Mucosa of rectum (tissue), 2 donors: ENCODE data around the gene EFHC2.
A peak's percentile ranks its signal among the peaks of the same experiment; 100 is the strongest.

ENCODE experiments used
- H3K27ac ChIP-seq, 2 donors: one replicate each; pipeline ENCODE4 v1.7.0; 2013; ENCODE audit warnings: inconsistent platforms in 2 of 2, low read depth in 2 of 2, low read length in 2 of 2
- H3K27me3 ChIP-seq, 2 donors: one replicate each; pipeline ENCODE4 v1.7.0; 2013; ENCODE audit warnings: low read length in 2 of 2; ENCODE audit not compliant: control insufficient read depth in 2 of 2, insufficient read depth in 2 of 2
- H3K36me3 ChIP-seq, 2 donors: one replicate each; pipeline ENCODE4 v1.7.0; 2013; ENCODE audit warnings: low read length in 2 of 2; ENCODE audit not compliant: control insufficient read depth in 2 of 2, insufficient read depth in 2 of 2
- H3K4me1 ChIP-seq, 2 donors: one replicate each; pipeline ENCODE4 v1.7.0; 2013; ENCODE audit warnings: low read length in 2 of 2, mild to moderate bottlenecking in 1 of 2; ENCODE audit not compliant: control insufficient read depth in 2 of 2, insufficient read depth in 2 of 2
- H3K4me3 ChIP-seq, 2 donors: one replicate each; pipeline ENCODE4 v1.7.0; 2013; ENCODE audit warnings: low read length in 2 of 2
- H3K9ac ChIP-seq, 2 donors: one replicate each; pipeline ENCODE4 v1.7.0; 2013; ENCODE audit warnings: low read length in 2 of 2, low read depth in 1 of 2, mild to moderate bottlenecking in 1 of 2
- H3K9me3 ChIP-seq, 2 donors: one replicate each; pipeline ENCODE4 v1.7.0; 2013; ENCODE audit warnings: low read length in 2 of 2; ENCODE audit not compliant: control insufficient read depth in 2 of 2
- donor health status: healthy.
- donor health status: Normal muscosa, but diverticular disease.

EFHC2 gene

GRCh38 chrX:44343412-44344141 lies at the start of gene EFHC2:
TSS of gene EFHC2 (minus strand) at chrX:44343672. CDS start at chrX:44343588, 84 bp downstream.
- no peaks in the 10 kb centered on the region for H3K27me3 ChIP-seq
- H3K9me3 ChIP-seq, result no peaks in the 10 kb centered on the region
- H3K27ac ChIP-seq, result no peak within 1 kb of the TSS
- no peaks in the 10 kb centered on the region for H3K4me1 ChIP-seq
- H3K36me3 ChIP-seq, result no peaks in the 10 kb centered on the region
- H3K4me3 ChIP-seq, result peak within 1 kb of the TSS; percentile 14 to 57
- no peak within 1 kb of the TSS for H3K9ac ChIP-seq

- H3K27ac ChIP-seq, result no peak overlapping the region
- H3K36me3 ChIP-seq, result no peaks in the 10 kb centered on the region
- no peaks in the 10 kb centered on the region for H3K9me3 ChIP-seq
- H3K27me3 ChIP-seq, result no peaks in the 10 kb centered on the region
- H3K4me1 ChIP-seq, result no peaks in the 10 kb centered on the region
- H3K4me3 ChIP-seq, result no peak overlapping the region
- no peak overlapping the region for H3K9ac ChIP-seq
Measured at GRCh38 chrX:44392767-44393166, 49.3 kb upstream of the EFHC2 start.

- no peak overlapping the region for H3K9ac ChIP-seq
- H3K27ac ChIP-seq, result no peak overlapping the region
Measured at GRCh38 chrX:44384688-44385338, 41.3 kb upstream of the EFHC2 start.

GRCh38 chrX:44382871-44383270 lies 39.4 kb upstream of the EFHC2 start:
- no peak overlapping the region for H3K9ac ChIP-seq
- H3K4me1 ChIP-seq, result no peaks in the 10 kb centered on the region
- no peaks in the 10 kb centered on the region for H3K9me3 ChIP-seq
- no peak overlapping the region for H3K27ac ChIP-seq
- H3K4me3 ChIP-seq, result no peak overlapping the region
- no peaks in the 10 kb centered on the region for H3K27me3 ChIP-seq
- no peaks in the 10 kb centered on the region for H3K36me3 ChIP-seq

More at GRCh38 chrX:44384688-44385338, 41.3 kb upstream of the EFHC2 start:
- H3K27me3 ChIP-seq, result no peaks in the 10 kb centered on the region
- no peaks in the 10 kb centered on the region for H3K9me3 ChIP-seq
- H3K36me3 ChIP-seq, result no peaks in the 10 kb centered on the region
- no peaks in the 10 kb centered on the region for H3K4me1 ChIP-seq
- no peak overlapping the region for H3K4me3 ChIP-seq

- Histone ChIP-seq H3K9ac (no peak overlapping the region), H3K9me3 (no peaks in the 10 kb centered on the region), H3K4me3 (no peak overlapping the region), H3K27me3 (peaks cover 0 to 3% of the 10 kb centered on the region in 2 donors), H3K4me1 (no peaks in the 10 kb centered on the region), H3K36me3 (no peaks in the 10 kb centered on the region), H3K27ac (no peak overlapping the region)
Measured at GRCh38 chrX:44352758-44353157, 9.3 kb upstream of the EFHC2 start.

GRCh38 chrX:44349561-44349960 lies 6.1 kb upstream of the EFHC2 start:
- H3K4me3 ChIP-seq, result no peak overlapping the region
- no peak overlapping the region for H3K27ac ChIP-seq
- H3K9me3 ChIP-seq, result no peaks in the 10 kb centered on the region
- no peaks in the 10 kb centered on the region for H3K4me1 ChIP-seq
- H3K9ac ChIP-seq, result no peak overlapping the region
- peaks cover 0 to 3% of the 10 kb centered on the region in 2 donors for H3K27me3 ChIP-seq
- no peaks in the 10 kb centered on the region for H3K36me3 ChIP-seq

GRCh38 chrX:44344687-44345086 lies 1.2 kb upstream of the EFHC2 start:
- no peaks in the 10 kb centered on the region for H3K27me3 ChIP-seq
- H3K4me1 ChIP-seq, result no peaks in the 10 kb centered on the region
- H3K4me3 ChIP-seq, result peak overlapping the region in 1 of 2 donors; percentile 57
- no peaks in the 10 kb centered on the region for H3K9me3 ChIP-seq
- H3K36me3 ChIP-seq, result no peaks in the 10 kb centered on the region
- H3K27ac ChIP-seq, result no peak overlapping the region
- H3K9ac ChIP-seq, result no peak overlapping the region

- H3K4me1 ChIP-seq, result no peaks in the 10 kb centered on the region
- no peaks in the 10 kb centered on the region for H3K36me3 ChIP-seq
- no peaks in the 10 kb centered on the region for H3K27me3 ChIP-seq
- no peak overlapping the region for H3K27ac ChIP-seq
- no peaks in the 10 kb centered on the region for H3K9me3 ChIP-seq
- H3K4me3 ChIP-seq, result peak overlapping the region in 1 of 2 donors; percentile 57
- H3K9ac ChIP-seq, result no peak overlapping the region
Measured at GRCh38 chrX:44344194-44344593, 722 bp upstream of the EFHC2 start.

GRCh38 chrX:44342866-44343265 lies 606 bp downstream of the EFHC2 start:
- no peaks in the 10 kb centered on the region for H3K9me3 ChIP-seq
- H3K27me3 ChIP-seq, result no peaks in the 10 kb centered on the region
- no peak overlapping the region for H3K27ac ChIP-seq
- H3K4me3 ChIP-seq, result peak overlapping the region; percentile 14 to 55
- no peaks in the 10 kb centered on the region for H3K36me3 ChIP-seq
- no peak overlapping the region for H3K9ac ChIP-seq
- no peaks in the 10 kb centered on the region for H3K4me1 ChIP-seq

GRCh38 chrX:44338361-44338760 lies 5.1 kb downstream of the EFHC2 start:
- no peaks in the 10 kb centered on the region for H3K4me1 ChIP-seq
- H3K9ac ChIP-seq, result no peak overlapping the region
- no peaks in the 10 kb centered on the region for H3K9me3 ChIP-seq
- no peak overlapping the region for H3K4me3 ChIP-seq
- H3K27ac ChIP-seq, result no peak overlapping the region
- H3K36me3 ChIP-seq, result no peaks in the 10 kb centered on the region
- no peaks in the 10 kb centered on the region for H3K27me3 ChIP-seq
